T-cell (primary cell): ENCODE measurements around the gene ETDC. TPM values are rescaled to one million over a fixed set of nuclear protein-coding genes. Genes with fewer than 3 reads are reported as not detected.

Source experiments
- ATAC-seq, 4 experiments: fragments of 200-7000 bp in 3 of 4; fragments of 150-1000 bp in 1 of 4; cut with Tn5 transposase; replicated peaks in 1 of 4; 1 replicate in 3 of 4; 2 replicates in 1 of 4; pipeline ENCODE4 v1.10.0; 2021; ENCODE audit warnings: moderate library complexity in 3 of 4, mild to moderate bottlenecking in 2 of 4, moderate number of reproducible peaks in 1 of 4
- CTCF ChIA-PET, 2 donors: fragments of 300-600 bp; sonication (Branson Sonifier 250); formaldehyde crosslinking; loops; one replicate each; lab custom pipeline; 2022; ENCODE audit warnings: antibody characterized with exemption in 2 of 2; lab: Charles Lee
- POLR2A ChIA-PET, 2 donors: fragments of 300-600 bp; sonication (Branson Sonifier 250); formaldehyde crosslinking; loops; one replicate each; lab custom pipeline; 2022; ENCODE audit warnings: antibody characterized with exemption in 2 of 2; lab: Charles Lee
- DNase-seq, 35 experiments: peaks; one replicate each; pipeline versions ENCODE4 v3.0.0 to v3.0.0-alpha.2; 2013 to 2023
- H3K27ac ChIP-seq: one replicate; pipeline ENCODE4 v1.5.1; 2013; ENCODE audit warnings: low read length
- H3K27me3 ChIP-seq, 2 experiments: replicated peaks in 1 of 2; 1 replicate in 1 of 2; 2 replicates in 1 of 2; pipeline versions ENCODE4 v1.6.1 to v1.7.0; 2013; ENCODE audit warnings: low read length in 1 of 2, mixed read lengths in 1 of 2; ENCODE audit not compliant: control insufficient read depth in 2 of 2, insufficient read depth in 2 of 2; ENCODE audit errors: extremely low read depth in 1 of 2
- H3K36me3 ChIP-seq, 2 donors: 1 replicate in 1 of 2; 2 replicates in 1 of 2; pipeline versions ENCODE4 v1.6.1 to v1.7.0; 2013; ENCODE audit warnings: low read length in 1 of 2; ENCODE audit not compliant: control insufficient read depth in 2 of 2, insufficient read depth in 1 of 2; ENCODE audit errors: extremely low read depth in 1 of 2
- H3K4me1 ChIP-seq, 2 experiments: 1 replicate in 1 of 2; 2 replicates in 1 of 2; pipeline versions ENCODE4 v1.6.1 to v1.7.0; 2013; ENCODE audit warnings: low read length in 2 of 2, mixed read lengths in 1 of 2; ENCODE audit not compliant: insufficient read depth in 2 of 2, control insufficient read depth in 1 of 2; ENCODE audit errors: extremely low read depth in 1 of 2
- H3K4me3 ChIP-seq, 2 donors: 1 replicate in 1 of 2; 2 replicates in 1 of 2; pipeline versions ENCODE4 v1.5.1 to v1.7.0; 2013; ENCODE audit warnings: mild to moderate bottlenecking in 2 of 2, low read length in 1 of 2, moderate library complexity in 1 of 2; ENCODE audit not compliant: control insufficient read depth in 1 of 2; ENCODE audit errors: extremely low read depth in 1 of 2
- H3K9me3 ChIP-seq: 2 replicates; pipeline ENCODE4 v1.7.0; 2013
- H3K27ac Mint-ChIP-seq, 2 donors: one replicate each; pipeline ENCODE4 v1.8.0; 2020 to 2021; ENCODE audit warnings: mild to moderate bottlenecking in 2 of 2, mixed read lengths in 2 of 2
- H3K27me3 Mint-ChIP-seq, 2 donors: one replicate each; pipeline ENCODE4 v1.8.0; 2021 to 2022; ENCODE audit warnings: mixed read lengths in 2 of 2
- H3K36me3 Mint-ChIP-seq: one replicate; pipeline ENCODE4 v1.8.0; 2021; ENCODE audit warnings: mixed read lengths
- H3K4me1 Mint-ChIP-seq, 3 donors: one replicate each; pipeline ENCODE4 v1.8.0; 2020 to 2022; ENCODE audit warnings: mixed read lengths in 3 of 3, mild to moderate bottlenecking in 1 of 3
- H3K4me3 Mint-ChIP-seq, 3 donors: one replicate each; pipeline ENCODE4 v1.8.0; 2020 to 2022; ENCODE audit warnings: mild to moderate bottlenecking in 3 of 3, mixed read lengths in 3 of 3, moderate library complexity in 3 of 3
- H3K9me3 Mint-ChIP-seq, 3 donors: one replicate each; pipeline ENCODE4 v1.8.0; 2020 to 2022; ENCODE audit warnings: mixed read lengths in 3 of 3
- WGBS: methylation state at CpG from one replicate; pipeline ENCODE4 v1.1.5; 2013; ENCODE audit warnings: missing lambda C conversion rate; ENCODE audit not compliant: insufficient coverage; 5-methylcytosine and 5-hydroxymethylcytosine counted together
- total RNA-seq, 35 experiments: library from RNA in 6 of 35; stranded (reverse) in 6 of 35; fragments of 120-200 nt in 1 of 35; gene quantifications; one replicate each; pipeline versions ENCODE4 v1.2.1 to v1.2.4 and lab custom pipeline; 2013 to 2026

ETDC gene
- total RNA-seq, 5 donors from 2014 or later (not counting 1 experiment from before 2014, with no cell fraction given) = not detected

GRCh38 chrX:135330706-135331105 is 21.4 kb downstream of the ETDC start:
- POLR2A ChIA-PET = interaction anchor here in 1 of 2 donors (0.6 kb wide), 1 partner anchor 385 kb away, joined by 3 read pairs; no protein-coding TSS in a partner anchor
- CTCF ChIA-PET = no interaction called here
- Mint-ChIP-seq H3K36me3 (peaks cover 63% of the 10 kb centered on the region), H3K9me3 (no peaks in the 10 kb centered on the region), H3K27ac (no peak overlapping the region), H3K4me1 (peaks cover 16 to 47% (median 42%) of the 10 kb centered on the region in 3 donors), H3K4me3 (no peak overlapping the region), H3K27me3 (peaks cover 0 to 7% of the 10 kb centered on the region in 2 donors)
- Histone ChIP-seq H3K4me1 (peaks cover 0 to 3% of the 10 kb centered on the region in 2 experiments), H3K36me3 (peaks cover 0 to 2% of the 10 kb centered on the region in 2 donors), H3K27ac (no peak overlapping the region), H3K4me3 (no peak overlapping the region), H3K27me3 (no peaks in the 10 kb centered on the region), H3K9me3 (no peaks in the 10 kb centered on the region)
- DNase-seq (no peak), ATAC-seq (no peak)
- WGBS = no CpG with 5 or more reads among the region's 1 CpG

GRCh38 chrX:135331525-135331924 is 22.2 kb downstream of the ETDC start:
- H3K4me3 Mint-ChIP-seq = no peak overlapping the region
- no peaks in the 10 kb centered on the region for H3K27me3 ChIP-seq
- H3K4me3 ChIP-seq = no peak overlapping the region
- ATAC-seq (no peak), DNase-seq (no peak)
- no CpG with 5 or more reads among the region's 2 CpGs for WGBS
- H3K9me3 ChIP-seq = no peaks in the 10 kb centered on the region
- H3K27ac ChIP-seq = no peak overlapping the region
- H3K9me3 Mint-ChIP-seq = no peaks in the 10 kb centered on the region
- H3K4me1 ChIP-seq = peaks cover 0 to 5% of the 10 kb centered on the region in 2 experiments
- H3K4me1 Mint-ChIP-seq = peaks cover 16 to 55% (median 50%) of the 10 kb centered on the region in 3 donors
- ChIA-PET CTCF (no interaction called here), POLR2A (no interaction called here)
- H3K27me3 Mint-ChIP-seq = peaks cover 0 to 9% of the 10 kb centered on the region in 2 donors
- H3K36me3 Mint-ChIP-seq = peaks cover 62% of the 10 kb centered on the region
- H3K36me3 ChIP-seq = peaks cover 0 to 2% of the 10 kb centered on the region in 2 donors
- H3K27ac Mint-ChIP-seq = peak overlapping the region in 1 of 2 donors; percentile 66

GRCh38 chrX:135340831-135341230 is 31.6 kb downstream of the ETDC start:
- no peak for DNase-seq
- Mint-ChIP-seq H3K4me3 (peak overlapping the region; percentile 87 to 95 (median 88)), H3K4me1 (peaks cover 63 to 75% (median 68%) of the 10 kb centered on the region in 3 donors), H3K36me3 (peaks cover 27% of the 10 kb centered on the region), H3K27ac (no peak overlapping the region), H3K27me3 (peaks cover 0 to 10% of the 10 kb centered on the region in 2 donors), H3K9me3 (no peaks in the 10 kb centered on the region)
- CTCF ChIA-PET = no interaction called here
- WGBS = no CpG with 5 or more reads among the region's 2 CpGs
- POLR2A ChIA-PET = no interaction called here
- Histone ChIP-seq H3K9me3 (no peaks in the 10 kb centered on the region), H3K4me1 (peaks cover 4 to 37% of the 10 kb centered on the region in 2 experiments), H3K27ac (no peak overlapping the region), H3K27me3 (no peaks in the 10 kb centered on the region), H3K4me3 (no peak overlapping the region), H3K36me3 (peaks cover 0 to 7% of the 10 kb centered on the region in 2 donors)
- ATAC-seq = no peak

GRCh38 chrX:135345107-135345589 is 35.9 kb downstream of the ETDC start:
- H3K36me3 ChIP-seq = peaks cover 0 to 10% of the 10 kb centered on the region in 2 donors
- ChIA-PET POLR2A (no interaction called here), CTCF (no interaction called here)
- no peaks in the 10 kb centered on the region for H3K9me3 ChIP-seq
- no peaks in the 10 kb centered on the region for H3K9me3 Mint-ChIP-seq
- H3K27me3 ChIP-seq = no peaks in the 10 kb centered on the region
- H3K4me3 Mint-ChIP-seq = peak overlapping the region; percentile 74 to 87 (median 80)
- ATAC-seq = peak in 1 of 4 experiments; percentile 2
- no peak for DNase-seq
- peak overlapping the region; percentile 74 to 75 for H3K27ac Mint-ChIP-seq
- H3K4me1 Mint-ChIP-seq = peaks cover 35 to 53% (median 47%) of the 10 kb centered on the region in 3 donors
- peak overlapping the region; percentile 53 for H3K27ac ChIP-seq
- peak overlapping the region; percentile 26 to 68 for H3K4me3 ChIP-seq
- H3K27me3 Mint-ChIP-seq = peaks cover 0 to 9% of the 10 kb centered on the region in 2 donors
- H3K4me1 ChIP-seq = peaks cover 4 to 21% of the 10 kb centered on the region in 2 experiments
- WGBS = 0% methylated on average over 1 of the region's 18 CpGs
- peaks cover 28% of the 10 kb centered on the region for H3K36me3 Mint-ChIP-seq

- Mint-ChIP-seq H3K27ac (peak overlapping the region in 1 of 2 donors; percentile 23), H3K27me3 (peaks cover 0 to 14% of the 10 kb centered on the region in 2 donors), H3K4me3 (no peak overlapping the region), H3K36me3 (peaks cover 31% of the 10 kb centered on the region), H3K9me3 (no peaks in the 10 kb centered on the region), H3K4me1 (peaks cover 24 to 37% (median 28%) of the 10 kb centered on the region in 3 donors)
- ChIA-PET CTCF (no interaction called here), POLR2A (no interaction called here)
- DNase-seq = no peak
- Histone ChIP-seq H3K4me1 (peaks cover 0 to 16% of the 10 kb centered on the region in 2 experiments), H3K9me3 (no peaks in the 10 kb centered on the region), H3K4me3 (no peak overlapping the region), H3K36me3 (peaks cover 0 to 14% of the 10 kb centered on the region in 2 donors), H3K27ac (no peak overlapping the region), H3K27me3 (no peaks in the 10 kb centered on the region)
- WGBS = 100% methylated on average over 2 of the region's 6 CpGs
- no peak for ATAC-seq
These were observed 37.7 kb downstream of the ETDC start for GRCh38 chrX:135346975-135347374.

- no peaks in the 10 kb centered on the region for H3K9me3 ChIP-seq
- Mint-ChIP-seq H3K4me1 (peaks cover 18 to 31% (median 23%) of the 10 kb centered on the region in 3 donors), H3K36me3 (peaks cover 31% of the 10 kb centered on the region), H3K4me3 (no peak overlapping the region), H3K27me3 (peaks cover 0 to 14% of the 10 kb centered on the region in 2 donors), H3K9me3 (no peaks in the 10 kb centered on the region), H3K27ac (peak overlapping the region; percentile 23 to 57)
- no peaks in the 10 kb centered on the region for H3K27me3 ChIP-seq
- CTCF ChIA-PET = no interaction called here
- H3K27ac ChIP-seq = no peak overlapping the region
- peaks cover 0 to 14% of the 10 kb centered on the region in 2 experiments for H3K4me1 ChIP-seq
- DNase-seq (no peak), ATAC-seq (no peak)
- no peak overlapping the region for H3K4me3 ChIP-seq
- POLR2A ChIA-PET = no interaction called here
- H3K36me3 ChIP-seq = peaks cover 0 to 14% of the 10 kb centered on the region in 2 donors
These were observed 38.2 kb downstream of the ETDC start for GRCh38 chrX:135347381-135348016.
